ENCODE data around the gene MNX1.

DNA sequence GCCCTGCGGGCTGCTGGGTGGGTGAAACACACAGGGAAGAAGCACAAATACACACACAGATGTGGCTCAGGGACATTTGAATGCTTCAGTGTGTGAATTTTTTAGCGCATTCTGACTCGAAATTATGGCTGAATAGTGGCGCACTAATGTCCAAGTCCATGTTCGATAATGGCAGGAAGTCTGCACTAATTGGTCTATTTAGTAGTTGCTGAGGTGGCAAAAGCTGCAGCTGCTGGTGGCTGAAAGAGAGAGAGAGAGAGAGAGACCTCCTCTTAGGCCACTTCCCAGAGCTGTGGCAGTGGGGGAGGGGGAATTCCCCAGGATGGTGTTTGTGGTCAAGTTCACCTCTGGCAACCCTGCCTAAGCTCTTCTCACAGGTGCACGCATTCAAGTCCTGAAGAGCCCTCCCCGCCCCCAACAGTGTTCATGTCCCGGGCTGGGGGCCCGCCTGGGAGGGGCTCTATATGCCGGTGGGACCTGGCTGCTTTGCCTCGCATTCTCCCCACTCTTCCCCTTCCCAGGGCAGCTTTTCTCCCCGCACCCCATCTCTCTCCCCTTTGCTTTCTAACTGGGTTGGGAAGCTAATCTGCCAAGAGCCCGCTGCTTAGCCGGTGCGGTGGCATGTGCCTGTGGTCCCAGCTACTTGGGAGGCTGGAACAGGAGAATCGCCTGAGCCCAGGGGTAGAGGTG is 6.0 kb upstream of the MNX1 start:
- TF ChIP-seq EP300 (IDR thresholded peaks at IDR 0.05), result no peak
- TF ChIP-seq, protein P1, sequence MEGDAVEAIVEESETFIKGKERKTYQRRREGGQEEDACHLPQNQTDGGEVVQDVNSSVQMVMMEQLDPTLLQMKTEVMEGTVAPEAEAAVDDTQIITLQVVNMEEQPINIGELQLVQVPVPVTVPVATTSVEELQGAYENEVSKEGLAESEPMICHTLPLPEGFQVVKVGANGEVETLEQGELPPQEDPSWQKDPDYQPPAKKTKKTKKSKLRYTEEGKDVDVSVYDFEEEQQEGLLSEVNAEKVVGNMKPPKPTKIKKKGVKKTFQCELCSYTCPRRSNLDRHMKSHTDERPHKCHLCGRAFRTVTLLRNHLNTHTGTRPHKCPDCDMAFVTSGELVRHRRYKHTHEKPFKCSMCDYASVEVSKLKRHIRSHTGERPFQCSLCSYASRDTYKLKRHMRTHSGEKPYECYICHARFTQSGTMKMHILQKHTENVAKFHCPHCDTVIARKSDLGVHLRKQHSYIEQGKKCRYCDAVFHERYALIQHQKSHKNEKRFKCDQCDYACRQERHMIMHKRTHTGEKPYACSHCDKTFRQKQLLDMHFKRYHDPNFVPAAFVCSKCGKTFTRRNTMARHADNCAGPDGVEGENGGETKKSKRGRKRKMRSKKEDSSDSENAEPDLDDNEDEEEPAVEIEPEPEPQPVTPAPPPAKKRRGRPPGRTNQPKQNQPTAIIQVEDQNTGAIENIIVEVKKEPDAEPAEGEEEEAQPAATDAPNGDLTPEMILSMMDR (IDR thresholded peaks at IDR 0.05), result no peak
